HUES6 (cell line): Measurements from ENCODE around the gene CAMK2B.

Experiments used
- H3K27ac ChIP-seq: 2 replicates; pipeline ENCODE4 v1.7.0; 2013; ENCODE audit warnings: low read depth, mild to moderate bottlenecking, low read length, inconsistent platforms
- H3K27me3 ChIP-seq: 2 replicates; pipeline ENCODE4 v1.6.1; 2013; ENCODE audit warnings: low read length; ENCODE audit not compliant: control insufficient read depth, insufficient read depth
- H3K36me3 ChIP-seq: 2 replicates; pipeline ENCODE4 v1.6.1; 2013; ENCODE audit warnings: low read length; ENCODE audit not compliant: control insufficient read depth, insufficient read depth
- H3K4me1 ChIP-seq: 2 replicates; pipeline ENCODE4 v1.6.1; 2013; ENCODE audit warnings: low read length; ENCODE audit not compliant: control insufficient read depth, insufficient read depth
- H3K4me3 ChIP-seq: 2 replicates; pipeline ENCODE4 v1.5.1; 2013; ENCODE audit warnings: low read depth, low read length
- H3K9ac ChIP-seq: one replicate; pipeline ENCODE4 v1.6.1; 2013; ENCODE audit warnings: mild to moderate bottlenecking, low read length
- H3K9me3 ChIP-seq: 2 replicates; pipeline ENCODE4 v1.6.1; 2013; ENCODE audit warnings: low read depth, low read length; ENCODE audit not compliant: control insufficient read depth, insufficient read depth

Gene CAMK2B

DNA sequence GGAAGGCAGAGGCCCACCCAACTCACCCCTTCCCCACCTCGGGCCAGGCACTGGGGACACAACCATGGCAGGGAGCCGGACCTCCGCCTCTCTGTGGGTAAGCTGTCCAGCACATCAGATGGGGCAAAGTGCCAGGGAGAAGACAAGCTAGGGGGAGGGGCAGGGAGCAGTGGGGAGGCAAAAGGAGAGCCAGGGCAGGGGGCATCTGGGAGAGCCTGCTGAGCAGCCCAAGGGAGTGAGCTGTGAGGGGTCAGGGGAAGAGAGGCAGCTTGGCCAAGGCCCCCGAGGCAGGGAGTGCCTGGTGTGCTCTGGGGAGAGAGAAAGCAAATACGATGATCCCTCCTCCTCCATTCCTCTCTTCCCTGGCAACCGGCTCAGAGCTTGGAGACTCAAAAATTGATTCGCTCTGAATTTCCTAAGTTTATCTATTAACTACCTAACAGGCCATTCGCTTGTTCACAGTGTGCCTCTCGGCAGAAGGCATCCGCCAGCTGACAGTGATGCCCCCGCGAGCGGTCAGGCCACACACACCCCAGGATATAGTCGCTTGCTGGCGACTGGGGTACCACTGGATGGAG lies 4.5 kb downstream of the CAMK2B start:
- Histone ChIP-seq H3K4me1 (no peaks in the 10 kb centered on the region), H3K9me3 (no peaks in the 10 kb centered on the region), H3K9ac (no peak overlapping the region), H3K27me3 (peaks cover 62% of the 10 kb centered on the region), H3K4me3 (no peak overlapping the region), H3K36me3 (no peaks in the 10 kb centered on the region), H3K27ac (no peak overlapping the region)

DNA sequence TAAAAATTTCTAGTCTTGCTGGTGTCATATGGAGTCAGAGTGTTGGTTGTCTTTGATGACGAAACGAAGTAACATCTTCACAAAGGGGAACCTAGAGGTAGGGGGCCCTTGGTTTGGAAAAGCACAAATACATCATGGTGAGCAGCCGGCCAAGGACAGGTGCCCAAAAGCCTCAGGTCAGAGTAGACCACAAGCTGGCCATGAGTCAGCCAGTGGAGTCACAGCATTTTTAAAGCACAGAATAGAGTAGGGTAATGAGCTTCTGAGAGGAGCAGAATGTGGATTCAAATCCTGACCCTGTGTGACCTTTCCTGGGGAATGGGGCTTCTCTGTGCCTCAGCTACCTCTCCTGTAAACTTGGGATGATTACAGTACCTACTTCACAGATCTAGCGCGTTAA lies 5.3 kb downstream of the CAMK2B start:
- H3K9ac ChIP-seq = no peak overlapping the region
- H3K4me1 ChIP-seq = no peaks in the 10 kb centered on the region
- no peak overlapping the region for H3K27ac ChIP-seq
- H3K27me3 ChIP-seq = peaks cover 55% of the 10 kb centered on the region
- H3K4me3 ChIP-seq = no peak overlapping the region
- no peaks in the 10 kb centered on the region for H3K9me3 ChIP-seq
- no peaks in the 10 kb centered on the region for H3K36me3 ChIP-seq

DNA sequence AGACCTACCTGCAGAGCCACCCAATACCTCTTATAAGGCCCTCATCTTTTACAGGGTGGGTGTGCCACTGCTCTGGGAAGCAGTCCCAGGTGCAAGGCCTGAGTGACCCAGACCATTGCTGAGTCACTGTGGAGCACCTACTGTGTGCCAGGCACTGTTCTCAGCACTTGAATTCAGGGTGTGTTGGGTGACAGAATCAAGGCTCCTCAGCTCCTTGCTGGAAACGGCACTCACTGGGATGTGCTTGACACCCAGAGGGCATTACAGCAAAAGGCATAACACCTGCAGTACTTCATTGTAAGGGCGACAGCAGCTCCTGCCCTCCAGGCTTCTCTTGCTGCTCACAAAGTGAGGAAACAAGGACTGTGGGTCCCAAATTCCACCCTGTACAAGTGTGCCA lies 7.1 kb downstream of the CAMK2B start:
- no peak overlapping the region for H3K4me3 ChIP-seq
- H3K9me3 ChIP-seq = no peaks in the 10 kb centered on the region
- H3K27ac ChIP-seq = no peak overlapping the region
- no peaks in the 10 kb centered on the region for H3K36me3 ChIP-seq
- H3K4me1 ChIP-seq = no peaks in the 10 kb centered on the region
- H3K27me3 ChIP-seq = peaks cover 44% of the 10 kb centered on the region
- no peak overlapping the region for H3K9ac ChIP-seq

DNA sequence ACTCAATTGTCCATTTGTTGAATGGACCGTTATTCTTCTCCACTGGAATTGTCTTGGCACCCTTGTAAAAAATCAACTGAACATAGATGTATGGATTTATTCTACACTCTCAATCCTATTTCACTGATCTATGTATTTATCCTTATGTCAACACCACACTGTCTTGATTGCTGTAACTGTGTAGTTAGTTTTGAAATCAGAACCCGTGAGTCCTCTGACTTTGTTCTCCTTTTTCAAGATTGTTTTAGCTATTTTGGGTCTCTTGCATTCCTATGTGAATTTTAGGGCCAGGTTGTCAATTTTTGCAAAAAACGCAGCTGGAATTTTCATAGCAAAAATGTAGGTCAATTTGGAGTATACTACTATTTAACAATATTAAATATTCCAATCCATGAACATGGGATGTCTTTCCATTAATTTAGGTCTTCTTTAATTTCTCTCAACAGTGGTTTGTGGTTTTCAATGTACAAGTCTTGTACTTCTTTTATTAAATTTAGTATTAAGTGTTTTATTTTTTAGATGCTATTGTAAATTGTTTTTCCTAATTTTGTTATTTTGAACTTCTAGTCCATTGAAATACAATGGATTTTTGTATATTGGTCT lies 10.0 kb downstream of the CAMK2B start:
- Histone ChIP-seq H3K27me3 (peaks cover 38% of the 10 kb centered on the region), H3K9me3 (no peaks in the 10 kb centered on the region), H3K36me3 (no peaks in the 10 kb centered on the region), H3K4me3 (no peak overlapping the region), H3K27ac (no peak overlapping the region), H3K9ac (no peak overlapping the region), H3K4me1 (no peaks in the 10 kb centered on the region)

DNA sequence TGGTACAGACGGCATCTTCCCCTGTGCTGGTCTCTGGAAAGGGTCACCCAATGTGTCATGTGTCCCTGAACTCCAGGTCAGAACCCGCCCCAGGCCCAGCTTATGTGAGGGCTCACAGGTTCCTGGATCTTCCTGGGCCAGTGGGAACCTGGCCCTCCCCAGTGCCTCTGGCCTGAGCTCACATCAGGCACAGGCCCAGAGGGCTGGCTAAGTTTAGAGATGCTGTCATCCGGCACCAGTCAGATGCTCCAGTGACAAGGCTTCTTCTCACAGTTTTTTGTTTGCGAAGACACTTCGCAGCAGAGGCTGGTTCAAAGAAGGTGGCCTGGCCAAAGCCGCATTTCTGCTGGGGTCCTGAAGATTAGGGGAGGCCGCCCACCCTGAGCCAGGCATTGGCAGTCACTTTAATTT lies 11.8 kb downstream of the CAMK2B start:
- Histone ChIP-seq H3K27me3 (peaks cover 52% of the 10 kb centered on the region), H3K4me3 (no peak overlapping the region), H3K9me3 (no peaks in the 10 kb centered on the region), H3K36me3 (no peaks in the 10 kb centered on the region), H3K9ac (no peak overlapping the region), H3K4me1 (peaks cover 4% of the 10 kb centered on the region; the same call in 1 of the 2 replicates), H3K27ac (no peak overlapping the region)

DNA sequence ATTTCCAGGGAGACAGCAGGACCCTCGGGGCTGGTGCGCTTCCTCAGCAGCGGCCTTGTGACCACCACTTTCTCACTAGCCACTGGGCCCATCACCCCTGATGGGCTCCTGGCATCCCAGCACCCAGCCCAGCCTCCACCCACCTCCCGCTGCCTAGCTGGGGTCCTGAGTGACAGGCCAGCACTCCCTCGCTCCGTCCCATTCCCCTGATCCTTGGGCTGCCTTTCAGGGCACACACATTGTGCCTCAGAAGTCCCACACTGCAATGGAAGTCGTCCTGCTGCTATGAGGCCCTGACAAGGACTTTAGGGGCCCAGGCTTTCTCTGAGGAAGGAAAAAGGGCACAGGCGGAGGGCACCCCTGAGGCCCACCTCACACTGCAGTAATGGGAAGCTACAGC lies 12.4 kb downstream of the CAMK2B start:
- Histone ChIP-seq H3K4me3 (no peak overlapping the region), H3K27me3 (peaks cover 54% of the 10 kb centered on the region), H3K4me1 (peaks cover 4% of the 10 kb centered on the region; the same call in 1 of the 2 replicates), H3K9me3 (no peaks in the 10 kb centered on the region), H3K27ac (no peak overlapping the region), H3K9ac (no peak overlapping the region), H3K36me3 (no peaks in the 10 kb centered on the region)

DNA sequence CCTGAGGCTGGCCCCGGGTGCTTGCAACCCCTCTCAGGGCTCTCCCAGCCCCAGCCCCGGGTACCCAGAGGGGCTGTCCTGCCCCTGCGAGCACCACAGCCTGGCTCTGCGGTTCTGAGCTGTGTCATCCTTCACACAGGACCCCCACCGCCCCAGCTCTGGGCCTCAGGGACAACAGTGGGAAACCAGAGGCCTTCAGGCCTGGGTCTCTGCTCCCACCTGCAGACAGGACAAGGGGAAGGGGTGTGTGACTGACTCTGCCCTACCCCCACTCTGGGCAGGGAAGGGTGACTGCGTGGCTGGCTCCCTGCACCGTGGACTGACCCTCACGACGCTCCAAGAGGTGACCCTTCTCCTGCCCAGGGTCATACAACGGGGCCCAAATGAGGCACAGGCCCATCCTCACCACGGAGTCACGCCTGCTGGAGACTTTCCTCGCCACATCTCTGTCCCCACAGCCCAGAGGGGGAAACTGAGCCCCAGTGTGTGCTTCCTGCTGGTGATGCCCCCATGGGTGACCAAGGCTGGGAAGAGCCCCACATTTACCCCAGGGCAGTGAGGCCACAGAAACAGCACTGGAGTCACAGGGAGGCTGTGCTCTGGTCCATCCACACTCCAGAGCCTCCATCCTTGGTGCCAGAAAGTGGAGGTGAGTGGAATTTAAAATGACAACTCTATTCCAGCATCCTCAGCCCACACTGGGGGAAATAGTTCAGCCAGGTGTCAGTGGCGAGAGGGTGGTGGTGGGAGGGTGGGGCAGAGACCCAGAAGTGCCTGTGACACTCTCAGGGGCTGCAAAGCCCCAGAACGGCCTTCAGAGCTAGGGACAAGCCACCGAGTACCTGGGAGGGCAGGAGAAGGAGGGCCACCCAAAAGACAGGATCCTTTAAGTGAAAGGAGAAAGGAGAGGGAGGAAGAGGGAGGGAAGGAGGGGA lies 13.6 kb downstream of the CAMK2B start:
- H3K36me3 ChIP-seq = no peaks in the 10 kb centered on the region
- peaks cover 62% of the 10 kb centered on the region for H3K27me3 ChIP-seq
- no peaks in the 10 kb centered on the region for H3K9me3 ChIP-seq
- peaks cover 4% of the 10 kb centered on the region; the same call in 1 of the 2 replicates for H3K4me1 ChIP-seq
- H3K4me3 ChIP-seq = no peak overlapping the region
- no peak overlapping the region for H3K9ac ChIP-seq
- no peak overlapping the region for H3K27ac ChIP-seq

DNA sequence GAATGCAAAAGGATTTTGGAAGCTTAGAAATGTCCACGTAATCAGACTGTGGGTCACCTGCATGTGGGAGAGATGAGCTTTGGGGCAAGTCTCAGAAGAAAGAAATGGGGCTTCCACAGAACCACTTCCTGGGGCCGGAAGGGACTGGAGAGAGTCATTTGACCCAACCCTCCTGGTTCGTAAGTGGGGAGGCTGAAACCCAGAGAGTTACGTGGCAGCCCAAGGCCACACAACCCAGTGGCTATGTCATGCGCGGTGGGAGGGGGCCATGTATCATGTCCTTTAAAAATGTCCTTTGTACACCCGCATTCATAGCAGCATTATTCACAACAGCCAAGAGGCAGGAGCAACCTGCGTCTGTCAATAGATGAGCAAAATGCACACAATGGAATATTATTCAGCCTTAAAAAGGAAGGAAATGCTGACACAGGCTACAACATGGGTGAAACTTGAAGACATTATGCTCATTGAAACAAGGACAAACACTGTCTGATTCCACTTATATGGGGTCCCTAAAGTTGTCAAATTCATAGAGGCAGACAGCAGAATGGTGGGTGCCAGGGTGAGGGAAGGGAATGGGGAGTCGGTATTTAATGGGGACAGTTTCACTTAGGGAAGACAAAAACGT lies 15.1 kb downstream of the CAMK2B start:
- Histone ChIP-seq H3K9ac (no peak overlapping the region), H3K4me1 (peaks cover 4% of the 10 kb centered on the region; the same call in 1 of the 2 replicates), H3K27ac (no peak overlapping the region), H3K4me3 (peak overlapping the region; percentile 62), H3K36me3 (no peaks in the 10 kb centered on the region), H3K27me3 (peaks cover 70% of the 10 kb centered on the region), H3K9me3 (no peaks in the 10 kb centered on the region)

DNA sequence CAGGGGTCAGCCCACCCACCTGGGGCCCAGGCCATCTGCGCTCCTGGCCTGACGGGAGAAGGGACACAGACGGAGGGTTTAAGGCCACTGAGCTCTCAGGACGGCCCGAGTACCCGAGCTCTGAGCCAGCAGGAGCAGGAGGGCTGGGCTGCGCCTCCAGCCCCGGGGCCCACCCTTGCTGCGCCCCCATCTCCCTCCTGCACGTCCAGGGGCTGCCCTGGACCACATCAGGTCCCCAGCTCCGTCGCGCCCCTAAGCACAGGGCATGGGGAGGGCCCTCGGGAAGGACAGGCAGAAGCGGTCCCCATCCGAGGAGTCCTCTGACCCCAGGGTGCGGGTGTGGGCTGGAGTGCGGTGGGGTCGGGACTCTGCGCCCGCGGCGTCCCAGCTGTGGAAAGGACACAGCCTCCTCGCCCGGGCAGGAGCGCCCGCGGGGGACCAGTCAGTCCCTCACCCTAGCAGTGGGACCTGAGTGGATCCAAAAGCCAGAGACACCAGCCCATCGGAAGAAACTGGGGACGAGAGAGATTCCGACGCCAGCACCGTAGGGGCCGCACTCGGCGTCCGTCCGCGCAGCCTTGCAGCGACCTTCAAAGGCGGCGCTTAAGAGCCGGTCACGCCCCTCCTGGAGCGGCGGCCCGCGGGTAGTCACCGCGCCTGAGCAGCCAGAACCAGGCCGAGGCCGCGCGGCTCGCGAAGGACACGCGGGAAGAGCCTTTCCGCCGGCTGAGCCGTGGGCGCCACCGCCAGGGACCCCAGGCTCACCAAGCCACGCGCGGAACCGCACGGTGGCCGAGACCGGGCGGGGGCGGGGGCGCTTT lies 15.9 kb downstream of the CAMK2B start:
- peak overlapping the region; percentile 62 for H3K4me3 ChIP-seq
- no peaks in the 10 kb centered on the region for H3K9me3 ChIP-seq
- H3K27me3 ChIP-seq = peaks cover 70% of the 10 kb centered on the region
- peaks cover 4% of the 10 kb centered on the region; the same call in 1 of the 2 replicates for H3K4me1 ChIP-seq
- no peak overlapping the region for H3K27ac ChIP-seq
- H3K36me3 ChIP-seq = no peaks in the 10 kb centered on the region
- H3K9ac ChIP-seq = no peak overlapping the region

DNA sequence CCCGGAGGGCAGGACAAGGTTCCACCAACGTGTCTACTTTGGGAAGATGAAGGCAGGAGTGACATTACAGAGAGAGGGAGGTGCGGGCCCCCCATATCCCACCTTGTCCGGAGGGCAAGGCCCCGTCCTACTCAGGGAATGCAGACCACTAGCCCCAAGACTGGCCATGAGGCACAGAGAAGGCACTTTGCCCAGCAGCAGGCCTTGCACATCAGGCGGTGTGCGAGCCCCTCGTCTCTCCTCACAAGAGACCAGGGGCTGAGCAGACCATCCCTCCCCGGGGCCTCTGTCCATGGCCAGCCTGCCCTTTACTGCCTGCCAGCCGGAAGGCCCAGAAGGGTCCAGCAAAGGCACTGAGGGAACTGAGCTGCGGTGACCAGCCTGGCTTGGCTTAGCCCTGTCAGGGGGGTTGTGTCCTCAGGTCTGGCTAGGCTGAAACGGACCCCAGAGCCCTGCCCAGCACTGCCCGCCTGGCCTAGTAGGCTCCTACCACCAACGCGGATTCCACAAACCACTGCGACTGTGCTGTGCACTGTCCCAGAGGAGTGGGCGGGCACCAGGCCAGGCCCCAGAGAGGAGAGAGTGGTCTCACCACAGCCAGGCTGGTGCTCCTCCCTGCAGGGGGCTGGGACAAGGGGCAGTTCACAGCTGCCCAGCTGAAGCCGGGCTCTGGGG lies 16.7 kb downstream of the CAMK2B start:
- H3K9ac ChIP-seq = no peak overlapping the region
- H3K27ac ChIP-seq = no peak overlapping the region
- H3K4me1 ChIP-seq = peaks cover 4% of the 10 kb centered on the region; the same call in 1 of the 2 replicates
- H3K4me3 ChIP-seq = no peak overlapping the region
- peaks cover 67% of the 10 kb centered on the region for H3K27me3 ChIP-seq
- H3K36me3 ChIP-seq = no peaks in the 10 kb centered on the region
- H3K9me3 ChIP-seq = no peaks in the 10 kb centered on the region
